Daoy (cell line): Measurements from ENCODE around the gene SYT8. TPM values are rescaled to one million over a fixed set of nuclear protein-coding genes. Genes with fewer than 3 reads are reported as not detected.
A peak's percentile ranks its signal among the peaks of the same experiment; 100 is the strongest.
"Not testable (repeated sequence)": the region's sequence is repeated elsewhere in the genome, so short reads cannot be mapped to it uniquely, and the experiment has no call there.

Source experiments
- DNase-seq: peaks from one replicate; pipeline ENCODE4 v3.0.0-alpha.2; 2015; ENCODE audit warnings: low read depth
- total RNA-seq: library from RNA; depleted of rRNA; stranded (reverse); fragments of >200 nt; shearing (Covaris generic); gene quantifications from 2 replicates; pipeline ENCODE4 v1.2.3, GENCODE V29; 2014

SYT8 gene
- total RNA-seq, 1 experiment from 2014 or later, result not detected

GRCh38 chr11:1872267-1872985 lies 37.6 kb downstream of the SYT8 start:
- no peak for DNase-seq

- DNase-seq, result no peak
Measured at GRCh38 chr11:1873048-1873812, 38.4 kb downstream of the SYT8 start.

GRCh38 chr11:1873813-1874150 lies 39.0 kb downstream of the SYT8 start:
- DNase-seq, result not testable (repeated sequence)

GRCh38 chr11:1874441-1875092 lies 39.8 kb downstream of the SYT8 start:
- not testable (repeated sequence) for DNase-seq

GRCh38 chr11:1875093-1875850 lies 40.5 kb downstream of the SYT8 start:
- no peak for DNase-seq

GRCh38 chr11:1875851-1876301 lies 41.1 kb downstream of the SYT8 start:
- not testable (repeated sequence) for DNase-seq

GRCh38 chr11:1876361-1877063 lies 41.7 kb downstream of the SYT8 start:
- DNase-seq, result peak; percentile 62

- DNase-seq, result peak; percentile 60
Measured at GRCh38 chr11:1877211-1878136, 42.7 kb downstream of the SYT8 start.

GRCh38 chr11:1878137-1879031 lies 43.6 kb downstream of the SYT8 start:
- DNase-seq, result no peak

GRCh38 chr11:1879342-1879940 lies 44.7 kb downstream of the SYT8 start:
- DNase-seq, result no peak

- peak; percentile 38 for DNase-seq
Measured at GRCh38 chr11:1879941-1880720, 45.3 kb downstream of the SYT8 start.

- no peak for DNase-seq
Measured at GRCh38 chr11:1880746-1881441, 46.1 kb downstream of the SYT8 start.

- no peak for DNase-seq
Measured at GRCh38 chr11:1881442-1882264, 46.9 kb downstream of the SYT8 start.

GRCh38 chr11:1882265-1883238 lies 47.8 kb downstream of the SYT8 start:
- DNase-seq, result peak; percentile 75
